Fibroblast of villous mesenchyme (primary cell): ENCODE data around the gene FBP1. TPM values are rescaled to one million over a fixed set of nuclear protein-coding genes. Genes with fewer than 3 reads are reported as not detected.
"Not testable (repeated sequence)": the region's sequence is repeated elsewhere in the genome, so short reads cannot be mapped to it uniquely, and the experiment has no call there.

Experiments used
- DNase-seq: peaks from one replicate; pipeline ENCODE4 v3.0.0-alpha.2; 2010; ENCODE audit warnings: low read depth
- H3K4me3 ChIP-seq: 2 replicates; pipeline ENCODE4 v1.5.1; 2011; ENCODE audit warnings: low read depth, mild to moderate bottlenecking, low read length
- total RNA-seq: library from RNA; depleted of rRNA; stranded (reverse); fragments of >200 nt; gene quantifications from 2 replicates; pipeline ENCODE4 v1.2.3, GENCODE V29; 2012
- TF ChIP-seq, protein P1 (sequence below): IDR thresholded peaks from 2 replicates; pipeline ENCODE4 v1.5.1; 2012; ENCODE audit warnings: low read depth, mild to moderate bottlenecking, low read length; ENCODE audit not compliant: insufficient read depth

The FBP1 gene
- total RNA-seq, 1 donor, result not detected

DNA sequence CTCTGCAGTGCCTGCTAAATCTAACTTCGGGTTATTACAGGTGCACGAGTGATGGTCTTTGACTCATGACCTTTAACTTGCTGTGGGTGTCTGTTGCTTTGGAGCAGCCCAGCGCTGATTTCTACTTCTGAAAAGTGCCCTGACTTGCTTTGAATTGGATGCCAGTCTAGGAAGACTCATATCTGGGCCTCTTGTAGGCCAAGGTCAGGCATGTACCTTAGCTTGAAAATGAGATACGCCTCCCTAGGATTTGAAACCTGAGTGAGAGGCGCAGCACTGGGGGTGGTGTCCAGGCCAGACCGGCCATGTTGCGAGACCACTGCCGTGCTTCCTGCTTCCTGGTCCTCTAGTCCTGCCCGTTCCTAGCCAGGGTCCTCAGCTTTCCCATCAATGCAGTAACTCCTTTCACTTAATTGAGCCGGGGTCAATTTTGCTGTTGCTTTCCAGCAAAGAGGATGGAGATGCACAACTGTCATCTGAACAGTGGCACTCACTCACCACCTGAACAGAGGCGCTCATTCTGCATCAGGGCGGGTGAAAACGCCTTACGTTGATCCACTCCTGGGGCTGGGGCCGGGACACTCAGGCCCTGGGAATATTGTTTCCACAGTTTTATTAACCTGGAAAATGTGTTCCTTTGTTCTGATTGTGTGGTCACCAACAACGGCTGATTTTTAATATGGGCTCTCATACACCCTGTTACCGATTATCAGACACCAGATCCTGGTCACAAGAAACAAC is 70.2 kb downstream of the FBP1 start:
- TF ChIP-seq, protein P1, sequence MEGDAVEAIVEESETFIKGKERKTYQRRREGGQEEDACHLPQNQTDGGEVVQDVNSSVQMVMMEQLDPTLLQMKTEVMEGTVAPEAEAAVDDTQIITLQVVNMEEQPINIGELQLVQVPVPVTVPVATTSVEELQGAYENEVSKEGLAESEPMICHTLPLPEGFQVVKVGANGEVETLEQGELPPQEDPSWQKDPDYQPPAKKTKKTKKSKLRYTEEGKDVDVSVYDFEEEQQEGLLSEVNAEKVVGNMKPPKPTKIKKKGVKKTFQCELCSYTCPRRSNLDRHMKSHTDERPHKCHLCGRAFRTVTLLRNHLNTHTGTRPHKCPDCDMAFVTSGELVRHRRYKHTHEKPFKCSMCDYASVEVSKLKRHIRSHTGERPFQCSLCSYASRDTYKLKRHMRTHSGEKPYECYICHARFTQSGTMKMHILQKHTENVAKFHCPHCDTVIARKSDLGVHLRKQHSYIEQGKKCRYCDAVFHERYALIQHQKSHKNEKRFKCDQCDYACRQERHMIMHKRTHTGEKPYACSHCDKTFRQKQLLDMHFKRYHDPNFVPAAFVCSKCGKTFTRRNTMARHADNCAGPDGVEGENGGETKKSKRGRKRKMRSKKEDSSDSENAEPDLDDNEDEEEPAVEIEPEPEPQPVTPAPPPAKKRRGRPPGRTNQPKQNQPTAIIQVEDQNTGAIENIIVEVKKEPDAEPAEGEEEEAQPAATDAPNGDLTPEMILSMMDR, result no peak
- H3K4me3 ChIP-seq, result no peak overlapping the region
- DNase-seq, result no peak

DNA sequence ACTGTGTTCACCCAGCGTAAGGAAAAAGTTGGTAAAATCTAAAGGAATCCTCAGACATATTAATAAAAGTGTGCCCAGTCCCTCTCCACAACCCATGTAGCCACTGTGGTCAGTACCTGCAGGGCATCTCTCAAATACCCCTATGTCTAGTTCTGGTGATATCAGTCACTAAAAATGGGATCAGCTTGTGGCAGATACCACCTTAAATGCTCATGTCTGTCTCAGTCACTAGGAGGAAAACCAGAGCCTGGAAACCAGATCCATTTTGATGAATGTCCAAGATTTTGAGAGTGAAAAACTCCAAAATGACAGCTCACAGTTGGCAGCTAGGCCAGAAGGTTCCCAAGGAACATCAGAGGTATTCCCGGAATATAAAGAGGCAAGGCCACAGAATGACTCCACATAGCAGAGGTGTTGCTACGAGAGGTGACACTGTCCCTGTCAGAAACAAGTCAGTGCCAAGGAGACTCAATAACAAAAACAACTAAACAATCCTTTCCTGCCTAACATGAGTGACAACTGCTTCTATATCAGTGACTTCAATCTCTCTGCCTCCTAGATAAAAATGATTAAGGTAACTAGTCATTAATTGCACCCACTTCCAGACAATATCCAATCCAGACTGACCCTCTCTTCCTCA is 70.9 kb downstream of the FBP1 start:
- DNase-seq, result no peak
- TF ChIP-seq, protein P1, result no peak

DNA sequence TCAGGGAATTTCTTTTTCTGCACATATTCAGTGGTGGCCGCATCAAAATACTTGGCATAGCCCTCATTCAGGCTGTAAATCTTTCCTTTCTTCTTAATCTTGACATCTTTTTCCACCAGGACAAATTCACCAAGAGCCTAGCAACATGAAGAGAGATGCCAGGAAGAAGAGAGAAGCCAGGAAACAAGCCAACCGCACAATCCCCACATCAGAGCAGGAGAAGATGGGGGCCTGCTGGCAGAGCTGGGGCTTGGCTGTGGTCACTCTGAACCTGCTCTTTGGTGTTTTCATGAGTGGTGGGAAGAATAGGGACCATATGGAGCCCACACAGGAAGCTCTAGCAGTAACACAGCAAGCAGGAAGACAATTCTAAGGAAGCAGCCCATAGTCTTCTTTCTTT is 72.0 kb downstream of the FBP1 start:
- DNase-seq, result no peak
- TF ChIP-seq, protein P1, result no peak
- H3K4me3 ChIP-seq, result no peak overlapping the region

More for the DNA sequence above, 70.9 kb downstream of the FBP1 start:
- no peak overlapping the region for H3K4me3 ChIP-seq

DNA sequence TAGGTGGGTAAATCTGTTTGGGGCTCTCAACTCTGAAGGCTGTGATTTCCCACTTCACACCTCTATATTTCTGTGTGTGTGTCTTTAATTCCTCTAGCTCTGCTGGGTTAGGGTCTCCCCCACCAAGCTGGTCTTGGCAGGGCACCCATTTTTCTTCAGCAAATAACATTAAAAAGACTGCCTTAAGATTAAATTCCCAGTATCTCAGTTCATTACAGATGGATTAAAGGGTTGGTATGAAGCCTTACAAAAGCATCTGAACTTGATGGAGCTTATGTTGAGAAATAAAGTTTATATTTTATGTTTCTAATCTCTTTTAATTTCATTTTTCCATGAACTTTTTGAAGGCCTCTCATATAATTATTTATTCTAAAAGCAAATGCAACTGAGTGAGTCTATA is 72.8 kb downstream of the FBP1 start:
- TF ChIP-seq, protein P1, result no peak

DNA sequence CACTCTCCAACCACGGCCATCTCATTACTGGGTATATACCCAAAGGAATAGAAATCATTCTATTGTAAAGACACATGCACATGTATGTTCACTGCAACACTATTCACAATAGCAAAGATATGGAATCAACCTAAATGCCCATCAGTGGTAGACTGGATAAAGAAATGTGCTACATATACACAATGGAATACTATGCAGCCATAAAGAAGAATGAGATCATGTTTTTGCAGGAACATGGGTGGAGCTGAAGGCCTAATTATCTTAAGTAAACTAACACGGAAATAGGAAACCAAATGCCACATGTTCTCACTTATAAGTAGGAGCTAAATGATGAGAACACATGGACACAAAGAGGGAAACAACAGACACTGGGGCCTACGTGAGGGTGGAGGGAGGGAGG is 75.0 kb downstream of the FBP1 start:
- not testable (repeated sequence) for H3K4me3 ChIP-seq, DNase-seq

More for the DNA sequence above, 72.8 kb downstream of the FBP1 start:
- H3K4me3 ChIP-seq, result no peak overlapping the region
- no peak for DNase-seq

DNA sequence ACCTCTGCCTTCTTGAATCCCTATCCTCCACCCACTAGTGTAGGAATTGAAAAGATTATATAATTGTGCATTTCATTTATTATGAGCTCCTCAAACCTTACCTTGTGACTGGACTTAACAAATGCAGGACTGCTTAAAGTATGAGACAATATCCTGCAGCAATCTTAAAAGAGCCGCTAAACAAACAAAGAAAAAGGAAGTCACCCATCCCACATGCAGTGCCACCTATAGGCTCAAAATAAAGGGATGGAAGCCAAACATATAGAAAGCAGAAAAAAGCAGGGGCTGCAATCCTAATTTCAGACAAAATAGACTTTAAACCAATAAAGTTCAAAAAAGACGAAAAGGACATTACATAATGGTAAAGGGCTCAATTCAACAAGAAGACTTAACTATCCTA is 75.8 kb downstream of the FBP1 start:
- TF ChIP-seq, protein P1, result no peak
- DNase-seq, result no peak
- H3K4me3 ChIP-seq, result no peak overlapping the region

DNA sequence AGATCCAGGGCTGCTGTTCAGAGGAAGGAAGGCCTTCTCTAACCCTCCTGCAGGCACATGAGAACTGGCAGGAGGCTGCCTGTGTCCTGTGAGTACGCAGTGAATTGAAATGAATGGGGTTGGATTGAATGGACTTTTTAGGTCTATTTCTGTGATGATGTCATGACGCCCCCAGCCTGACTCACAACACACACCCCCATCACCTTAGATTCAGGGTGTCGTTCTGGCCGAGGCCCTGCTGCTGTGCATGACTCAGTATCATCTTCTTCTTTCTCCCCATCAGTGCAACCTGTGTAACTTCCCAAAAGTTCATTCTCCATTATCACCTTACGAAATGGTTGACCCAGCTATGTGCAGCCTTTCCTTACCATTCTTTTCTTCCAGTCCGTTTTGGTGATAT is 79.1 kb downstream of the FBP1 start:
- TF ChIP-seq, protein P1, result no peak
- no peak overlapping the region for H3K4me3 ChIP-seq
- DNase-seq, result no peak
